Endothelial cell of umbilical vein (primary cell): ENCODE data around the gene UNC45A. TPM values are rescaled to one million over a fixed set of nuclear protein-coding genes. Genes with fewer than 3 reads are reported as not detected.
A peak's percentile ranks its signal among the peaks of the same experiment; 100 is the strongest.

Experiments
- BruUV-seq: library from RNA; stranded (reverse); fragments of 400-500 nt; replicated peaks from 2 replicates; lab custom pipeline; 2021; lab: Mats Ljungman, UMichigan
- CTCF ChIA-PET: fragments of 300-600, 350-600 bp; sonication (Branson Sonifier 250); formaldehyde crosslinking; loops from one replicate; lab custom pipeline; 2021; ENCODE audit warnings: antibody characterized with exemption, inconsistent platforms; lab: Charles Lee
- POLR2A ChIA-PET: fragments of 300-600, 350-600 bp; sonication (Branson Sonifier 250); formaldehyde crosslinking; loops from one replicate; lab custom pipeline; 2021; ENCODE audit warnings: antibody characterized with exemption, inconsistent platforms; lab: Charles Lee
- DNase-seq: peaks from one replicate; pipeline ENCODE4 v3.0.0-alpha.2; 2011; ENCODE audit warnings: low read depth, low spot score
- FAIRE-seq: peaks from 2 replicates; lab custom pipeline; 2011; peaks lifted over from hg19 to GRCh38; lab: Jason Lieb, UNC
- H2AFZ ChIP-seq: 2 replicates; pipeline ENCODE4 v1.6.0; 2012; ENCODE audit warnings: low read depth, low read length, control low read depth, inconsistent platforms
- H3K27ac ChIP-seq: 2 replicates; pipeline ENCODE4 v1.5.1; 2011; ENCODE audit warnings: low read depth, mild to moderate bottlenecking, control low read depth, low read length, moderate library complexity; ENCODE audit not compliant: insufficient read depth
- H3K27me3 ChIP-seq, 2 experiments: 2 replicates each; pipeline versions ENCODE4 v1.6.0 to v1.6.1; 2011; ENCODE audit warnings: low read length in 2 of 2, mixed read lengths in 1 of 2; ENCODE audit not compliant: control insufficient read depth in 2 of 2, insufficient read depth in 2 of 2
- H3K36me3 ChIP-seq, 2 experiments: 2 replicates in 1 of 2; 3 replicates in 1 of 2; pipeline ENCODE4 v1.5.1; 2011; ENCODE audit warnings: low read length in 2 of 2, mild to moderate bottlenecking in 1 of 2, moderate library complexity in 1 of 2; ENCODE audit not compliant: control insufficient read depth in 2 of 2, insufficient read depth in 2 of 2; ENCODE audit errors: extremely low read depth in 1 of 2
- H3K4me1 ChIP-seq: 3 replicates; pipeline ENCODE4 v1.5.1; 2011; ENCODE audit warnings: mild to moderate bottlenecking, low read length; ENCODE audit not compliant: control insufficient read depth, insufficient read depth; ENCODE audit errors: extremely low read depth
- H3K4me2 ChIP-seq: 2 replicates; pipeline ENCODE4 v1.6.1; 2011; ENCODE audit warnings: low read length, control low read depth, mixed read lengths; ENCODE audit not compliant: insufficient read depth
- H3K4me3 ChIP-seq, 3 experiments: fragments of 200-600 bp in 1 of 3; sonication (generic), shearing (Covaris generic) in 1 of 3; replicated peaks in 1 of 3; 2 replicates each; pipeline ENCODE4 v1.5.1; 2011 to 2016; ENCODE audit warnings: control low read depth in 3 of 3, low read length in 3 of 3, mild to moderate bottlenecking in 2 of 3, inconsistent platforms in 1 of 3, low read depth in 1 of 3, moderate library complexity in 1 of 3; ENCODE audit not compliant: insufficient read depth in 1 of 3
- H3K79me2 ChIP-seq: 2 replicates; pipeline ENCODE4 v1.6.0; 2012; ENCODE audit warnings: low read length, inconsistent platforms; ENCODE audit not compliant: control insufficient read depth, insufficient read depth
- H3K9ac ChIP-seq: replicated peaks from 2 replicates; pipeline ENCODE3; 2011; ENCODE audit warnings: low read length, control low read depth; ENCODE audit not compliant: insufficient read depth; ENCODE audit errors: extremely low read depth
- H3K9me1 ChIP-seq: replicated peaks from 3 replicates; pipeline ENCODE4 v1.6.0; 2011; ENCODE audit warnings: mild to moderate bottlenecking, low read length; ENCODE audit not compliant: control insufficient read depth, insufficient read depth; ENCODE audit errors: extremely low read depth
- H3K9me3 ChIP-seq: replicated peaks from 2 replicates; pipeline ENCODE4 v1.5.1; 2012; ENCODE audit warnings: low read length, inconsistent platforms; ENCODE audit not compliant: control insufficient read depth, insufficient read depth
- H4K20me1 ChIP-seq: replicated peaks from 2 replicates; pipeline ENCODE3; 2011; ENCODE audit warnings: mild to moderate bottlenecking, low read length; ENCODE audit not compliant: control insufficient read depth, insufficient read depth; ENCODE audit errors: extremely low read depth
- GATA2 ChIP-seq: IDR thresholded peaks from 2 replicates; pipeline ENCODE4 v1.7.0; 2011; ENCODE audit warnings: low read depth, mild to moderate bottlenecking, moderate library complexity, mixed read lengths, low read length; ENCODE audit not compliant: insufficient read length, insufficient read depth
- JUN ChIP-seq: IDR thresholded peaks from 2 replicates; pipeline ENCODE4 v1.6.1; 2011; ENCODE audit warnings: borderline replicate concordance, low read depth; ENCODE audit not compliant: insufficient read length, insufficient read depth
- MYC ChIP-seq: IDR thresholded peaks from one replicate; pipeline ENCODE4 v1.6.1; 2011; ENCODE audit warnings: mild to moderate bottlenecking, low read depth, low read length
- POLR2A ChIP-seq: IDR thresholded peaks from 2 replicates; pipeline ENCODE4 v1.6.1; 2012; ENCODE audit warnings: low read depth, mild to moderate bottlenecking, control low read depth, low read length
- POLR2AphosphoS5 ChIP-seq: IDR thresholded peaks from 2 replicates; pipeline ENCODE4 v1.6.1; 2012; ENCODE audit warnings: low read depth, mild to moderate bottlenecking, control low read depth, low read length, moderate library complexity; ENCODE audit not compliant: insufficient read depth
- dilution Hi-C: fragments of 300-500 bp; cut with MboI; formaldehyde crosslinking; loops from one replicate; pipeline ENCODE4 v1.15.0; 2019; ENCODE audit warnings: low sequenced_read_pairs; ENCODE audit not compliant: extremely low pct_ligation_motif_present
- intact Hi-C: fragments of 100-400 bp; cut with micrococcal nuclease; formaldehyde crosslinking; loops from one replicate; pipeline ENCODE4 v1.10.0; 2022
- polyA plus RNA-seq, 4 experiments: library from polyadenylated mRNA; depleted of rRNA in 3 of 4; stranded (reverse) in 3 of 4; unstranded in 1 of 4; fragments of >200 nt; gene quantifications; 2 replicates each; pipeline versions ENCODE4 v1.2.1 to v1.2.3, GENCODE V29; 2011 to 2012; ENCODE audit warnings: missing spikeins in 1 of 4
- total RNA-seq: library from RNA; stranded (reverse); gene quantifications from 2 replicates; pipeline ENCODE4 v1.2.3, GENCODE V29; 2021
- TF ChIP-seq, protein P1 (sequence below), 2 donors: IDR thresholded peaks; 1 replicate in 1 of 2; 2 replicates in 1 of 2; pipeline ENCODE4 v1.5.1; 2011; ENCODE audit warnings: low read length in 2 of 2, mild to moderate bottlenecking in 2 of 2, moderate library complexity in 2 of 2, control low read depth in 1 of 2, inconsistent platforms in 1 of 2, low read depth in 1 of 2; ENCODE audit not compliant: insufficient read depth in 1 of 2; ENCODE audit errors: extremely low read depth in 1 of 2
- TF ChIP-seq, protein P2 (sequence below): IDR thresholded peaks from 2 replicates; pipeline ENCODE4 v1.6.1; 2011; ENCODE audit not compliant: insufficient read depth, insufficient read length

UNC45A gene
- total and polyA plus RNA-seq, 2 donors (not counting 3 experiments of a cell fraction or from before 2014, with no cell fraction given): 103 to 106 TPM

DNA sequence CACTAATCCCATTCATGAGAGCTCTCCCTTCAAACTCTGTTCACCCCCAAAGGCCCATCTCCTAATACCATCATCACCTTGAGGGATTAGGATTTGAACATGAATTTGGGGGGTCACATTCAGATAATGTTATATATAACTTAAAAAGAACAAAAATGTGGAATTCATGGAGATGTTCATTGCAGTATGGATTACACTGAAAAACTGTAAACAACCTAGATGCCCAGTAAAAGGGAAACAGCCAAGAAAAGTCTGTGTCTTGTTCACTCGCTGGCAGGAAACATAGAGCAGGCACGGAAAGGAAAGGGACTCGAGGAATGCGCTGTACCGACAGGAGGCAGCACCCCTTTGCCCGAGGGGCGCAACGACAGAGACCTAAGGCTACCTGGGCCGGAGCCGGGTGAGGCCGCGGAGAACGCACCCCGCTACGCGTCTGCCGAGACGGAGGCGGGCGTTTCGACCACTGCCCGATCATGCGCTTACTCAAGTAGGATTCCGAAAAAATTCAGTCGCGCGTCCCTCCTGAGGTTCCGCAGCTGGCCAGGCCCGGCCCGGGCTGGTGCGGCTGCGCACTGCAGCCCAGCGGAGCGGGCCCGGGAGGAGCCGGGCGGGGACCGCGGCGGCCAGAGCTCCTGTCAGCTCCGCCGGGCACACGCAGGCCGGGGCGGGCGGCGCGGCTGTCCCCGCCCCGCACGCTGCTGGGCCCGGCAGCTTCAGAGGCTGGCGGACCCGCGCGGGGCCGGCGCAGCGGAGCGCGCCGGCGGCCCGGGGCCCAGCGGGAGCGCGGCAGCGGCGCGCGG lies 32.8 kb upstream of the UNC45A start:
- peak; percentile 90 for FAIRE-seq
- H3K4me3 ChIP-seq: peak overlapping the region; percentile 53 to 79 (median 63)
- peaks cover 4% of the 10 kb centered on the region for H3K79me2 ChIP-seq
- no peaks in the 10 kb centered on the region for H3K27me3 ChIP-seq
- TSS peak; percentile 22 for BruUV-seq
- peak overlapping the region; percentile 58 for H3K9ac ChIP-seq
- H3K36me3 ChIP-seq: peaks cover 0 to 19% of the 10 kb centered on the region in 2 experiments
- dilution Hi-C loops: no loop called here
- peak overlapping the region; percentile 94 for H2AFZ ChIP-seq
- intact Hi-C loops: loop anchor here (1.0 kb wide), 1 partner anchor 29 kb away; no protein-coding TSS in a partner anchor
- TF ChIP-seq, protein P1, sequence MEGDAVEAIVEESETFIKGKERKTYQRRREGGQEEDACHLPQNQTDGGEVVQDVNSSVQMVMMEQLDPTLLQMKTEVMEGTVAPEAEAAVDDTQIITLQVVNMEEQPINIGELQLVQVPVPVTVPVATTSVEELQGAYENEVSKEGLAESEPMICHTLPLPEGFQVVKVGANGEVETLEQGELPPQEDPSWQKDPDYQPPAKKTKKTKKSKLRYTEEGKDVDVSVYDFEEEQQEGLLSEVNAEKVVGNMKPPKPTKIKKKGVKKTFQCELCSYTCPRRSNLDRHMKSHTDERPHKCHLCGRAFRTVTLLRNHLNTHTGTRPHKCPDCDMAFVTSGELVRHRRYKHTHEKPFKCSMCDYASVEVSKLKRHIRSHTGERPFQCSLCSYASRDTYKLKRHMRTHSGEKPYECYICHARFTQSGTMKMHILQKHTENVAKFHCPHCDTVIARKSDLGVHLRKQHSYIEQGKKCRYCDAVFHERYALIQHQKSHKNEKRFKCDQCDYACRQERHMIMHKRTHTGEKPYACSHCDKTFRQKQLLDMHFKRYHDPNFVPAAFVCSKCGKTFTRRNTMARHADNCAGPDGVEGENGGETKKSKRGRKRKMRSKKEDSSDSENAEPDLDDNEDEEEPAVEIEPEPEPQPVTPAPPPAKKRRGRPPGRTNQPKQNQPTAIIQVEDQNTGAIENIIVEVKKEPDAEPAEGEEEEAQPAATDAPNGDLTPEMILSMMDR (IDR thresholded peaks at IDR 0.05; ENCODE audit: extremely low read depth in 1 of 2, insufficient read depth in 1 of 2, low read depth in 1 of 2, low read length in 2 of 2): peak; percentile 66 to 77
- TF ChIP-seq MYC (peak; percentile 15), JUN (no peak), POLR2AphosphoS5 (peak; percentile 55), GATA2 (no peak), POLR2A (peak; percentile 78)
- TF ChIP-seq, protein P2, sequence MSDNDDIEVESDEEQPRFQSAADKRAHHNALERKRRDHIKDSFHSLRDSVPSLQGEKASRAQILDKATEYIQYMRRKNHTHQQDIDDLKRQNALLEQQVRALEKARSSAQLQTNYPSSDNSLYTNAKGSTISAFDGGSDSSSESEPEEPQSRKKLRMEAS: no peak
- H3K9me1 ChIP-seq: no peaks in the 10 kb centered on the region
- peaks cover 17% of the 10 kb centered on the region for H3K4me1 ChIP-seq
- peak; percentile 88 for DNase-seq
- CTCF ChIA-PET: interaction anchor here (0.8 to 7.3 kb wide), 10 partner anchors 15 to 612 kb away, joined by 3 to 57 read pairs (median 4); partner anchors contain the start of genes HDDC3 and UNC45A
- H3K4me2 ChIP-seq: peak overlapping the region; percentile 92
- H3K27ac ChIP-seq: peak overlapping the region; percentile 51
- POLR2A ChIA-PET: interaction anchor here (0.6 to 1.1 kb wide), 2 partner anchors 252 to 883 kb away, joined by 3 to 5 read pairs; no protein-coding TSS in a partner anchor
- no peaks in the 10 kb centered on the region for H4K20me1 ChIP-seq
- H3K9me3 ChIP-seq: no peaks in the 10 kb centered on the region
